Dermis blood vessel endothelial cell (primary cell): ENCODE data around the gene EFCAB8. TPM values are rescaled to one million over a fixed set of nuclear protein-coding genes. Genes with fewer than 3 reads are reported as not detected.
"Not testable (repeated sequence)": the region's sequence is repeated elsewhere in the genome, so short reads cannot be mapped to it uniquely, and the experiment has no call there.

Experiments
- DNase-seq: peaks from one replicate; pipeline ENCODE4 v3.0.0; 2010
- total RNA-seq: library from RNA; depleted of rRNA; stranded (reverse); fragments of >200 nt; gene quantifications from 2 replicates; pipeline ENCODE4 v1.2.3, GENCODE V29; 2014

The EFCAB8 gene
- total RNA-seq, 1 donor from 2014 or later: under 0.01 TPM

GRCh38 chr20:32887492-32887891, 28.8 kb downstream of the EFCAB8 start:
- no peak for DNase-seq

- DNase-seq: no peak
These were observed 29.9 kb downstream of the EFCAB8 start for GRCh38 chr20:32888636-32889035.

GRCh38 chr20:32889281-32889680, 30.6 kb downstream of the EFCAB8 start:
- no peak for DNase-seq

GRCh38 chr20:32891491-32891890, 32.8 kb downstream of the EFCAB8 start:
- no peak for DNase-seq

- no peak for DNase-seq
These were observed 33.4 kb downstream of the EFCAB8 start for GRCh38 chr20:32891926-32892660.

GRCh38 chr20:32893263-32894025, 34.7 kb downstream of the EFCAB8 start:
- no peak for DNase-seq

- peak; percentile 47 for DNase-seq
These were observed 35.3 kb downstream of the EFCAB8 start for GRCh38 chr20:32894026-32894483.

- DNase-seq: no peak
These were observed 36.1 kb downstream of the EFCAB8 start for GRCh38 chr20:32894711-32895355.

GRCh38 chr20:32896521-32897280, 38.0 kb downstream of the EFCAB8 start:
- DNase-seq: no peak

- no peak for DNase-seq
These were observed 40.0 kb downstream of the EFCAB8 start for GRCh38 chr20:32898729-32899128.

GRCh38 chr20:32902456-32903420, 44.0 kb downstream of the EFCAB8 start:
- peak; percentile 68 for DNase-seq

GRCh38 chr20:32903666-32904175, 45.0 kb downstream of the EFCAB8 start:
- DNase-seq: no peak

GRCh38 chr20:32904678-32905077, 46.0 kb downstream of the EFCAB8 start:
- not testable (repeated sequence) for DNase-seq

- no peak for DNase-seq
These were observed 47.5 kb downstream of the EFCAB8 start for GRCh38 chr20:32906200-32906599.

- no peak for DNase-seq
These were observed 48.3 kb downstream of the EFCAB8 start for GRCh38 chr20:32906871-32907495.

GRCh38 chr20:32907886-32908285, 49.2 kb downstream of the EFCAB8 start:
- no peak for DNase-seq

GRCh38 chr20:32908334-32909292, 49.9 kb downstream of the EFCAB8 start:
- no peak for DNase-seq

GRCh38 chr20:32909451-32909850, 50.7 kb downstream of the EFCAB8 start:
- DNase-seq: no peak

- no peak for DNase-seq
These were observed 51.3 kb downstream of the EFCAB8 start for GRCh38 chr20:32909896-32910571.
